ENCODE data around the gene TTC9B. TPM values are rescaled to one million over a fixed set of nuclear protein-coding genes. Genes with fewer than 3 reads are reported as not detected.

TTC9B gene
- total and polyA plus RNA-seq, 2 experiments from 2014 or later: 0.63 to 1.0 TPM

DNA sequence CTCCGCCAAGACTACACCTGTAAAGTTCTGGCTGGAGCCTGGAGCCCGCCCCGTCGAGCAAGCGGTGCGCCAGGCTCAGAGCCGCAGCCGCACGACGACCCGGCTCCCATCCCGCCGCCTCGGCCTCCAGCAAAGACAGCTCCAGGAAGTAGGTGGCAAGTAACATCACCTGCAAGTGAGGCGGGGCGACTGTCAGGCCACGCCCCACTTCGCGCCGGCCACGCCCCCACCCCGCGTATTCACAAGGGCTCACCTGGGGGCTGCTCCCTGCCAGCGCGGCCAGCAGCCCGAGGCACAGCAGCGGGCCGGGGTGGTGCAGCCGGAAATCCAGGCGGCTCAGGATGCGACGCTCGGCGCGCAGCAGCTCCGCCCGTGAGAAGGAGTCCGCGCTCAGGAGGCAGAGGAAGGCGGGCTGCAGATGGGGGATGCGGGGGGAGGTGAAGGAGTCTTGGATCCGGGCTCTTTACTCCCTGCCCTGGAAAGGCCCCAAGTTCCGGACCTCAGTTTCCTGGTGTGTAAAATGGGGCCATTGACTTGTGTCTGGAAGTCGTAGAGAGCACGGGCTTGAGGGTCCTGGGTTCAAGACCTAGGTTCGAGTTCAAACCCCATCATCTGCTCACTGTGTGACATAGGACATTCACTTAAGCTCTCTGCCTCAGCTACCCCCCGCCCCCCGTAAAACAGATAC lies 5.1 kb upstream of the TTC9B start:
- H3K4me3 ChIP-seq: peak overlapping the region; percentile 39; the same call in 1 of the 2 replicates
- Mint-ChIP-seq H3K4me3 (no peak overlapping the region), H3K27me3 (ENCODE audit: insufficient read depth, low read depth, poor library complexity) (peaks cover 46% of the 10 kb centered on the region), H3K4me1 (peaks cover 12% of the 10 kb centered on the region), H3K27ac (no peak overlapping the region), H3K9me3 (peaks cover 12% of the 10 kb centered on the region), H3K36me3 (ENCODE audit: low read depth) (peaks cover 5% of the 10 kb centered on the region)
- DNase-seq (ENCODE audit: low spot score): peak; percentile 87
- H3F3A ChIP-seq (replicated peaks; ENCODE audit: low read depth): peaks cover 8% of the 10 kb centered on the region
- ATAC-seq: peak; percentile 45
- H3K27ac ChIP-seq (ENCODE audit: low read depth): no peak overlapping the region
- H3K4me1 ChIP-seq (ENCODE audit: insufficient read depth): peaks cover 12% of the 10 kb centered on the region
- no peak for TF ChIP-seq EZH2 (IDR thresholded peaks at IDR 0.05; ENCODE audit: low read depth, unreplicated experiment)
- TF ChIP-seq, protein P1, sequence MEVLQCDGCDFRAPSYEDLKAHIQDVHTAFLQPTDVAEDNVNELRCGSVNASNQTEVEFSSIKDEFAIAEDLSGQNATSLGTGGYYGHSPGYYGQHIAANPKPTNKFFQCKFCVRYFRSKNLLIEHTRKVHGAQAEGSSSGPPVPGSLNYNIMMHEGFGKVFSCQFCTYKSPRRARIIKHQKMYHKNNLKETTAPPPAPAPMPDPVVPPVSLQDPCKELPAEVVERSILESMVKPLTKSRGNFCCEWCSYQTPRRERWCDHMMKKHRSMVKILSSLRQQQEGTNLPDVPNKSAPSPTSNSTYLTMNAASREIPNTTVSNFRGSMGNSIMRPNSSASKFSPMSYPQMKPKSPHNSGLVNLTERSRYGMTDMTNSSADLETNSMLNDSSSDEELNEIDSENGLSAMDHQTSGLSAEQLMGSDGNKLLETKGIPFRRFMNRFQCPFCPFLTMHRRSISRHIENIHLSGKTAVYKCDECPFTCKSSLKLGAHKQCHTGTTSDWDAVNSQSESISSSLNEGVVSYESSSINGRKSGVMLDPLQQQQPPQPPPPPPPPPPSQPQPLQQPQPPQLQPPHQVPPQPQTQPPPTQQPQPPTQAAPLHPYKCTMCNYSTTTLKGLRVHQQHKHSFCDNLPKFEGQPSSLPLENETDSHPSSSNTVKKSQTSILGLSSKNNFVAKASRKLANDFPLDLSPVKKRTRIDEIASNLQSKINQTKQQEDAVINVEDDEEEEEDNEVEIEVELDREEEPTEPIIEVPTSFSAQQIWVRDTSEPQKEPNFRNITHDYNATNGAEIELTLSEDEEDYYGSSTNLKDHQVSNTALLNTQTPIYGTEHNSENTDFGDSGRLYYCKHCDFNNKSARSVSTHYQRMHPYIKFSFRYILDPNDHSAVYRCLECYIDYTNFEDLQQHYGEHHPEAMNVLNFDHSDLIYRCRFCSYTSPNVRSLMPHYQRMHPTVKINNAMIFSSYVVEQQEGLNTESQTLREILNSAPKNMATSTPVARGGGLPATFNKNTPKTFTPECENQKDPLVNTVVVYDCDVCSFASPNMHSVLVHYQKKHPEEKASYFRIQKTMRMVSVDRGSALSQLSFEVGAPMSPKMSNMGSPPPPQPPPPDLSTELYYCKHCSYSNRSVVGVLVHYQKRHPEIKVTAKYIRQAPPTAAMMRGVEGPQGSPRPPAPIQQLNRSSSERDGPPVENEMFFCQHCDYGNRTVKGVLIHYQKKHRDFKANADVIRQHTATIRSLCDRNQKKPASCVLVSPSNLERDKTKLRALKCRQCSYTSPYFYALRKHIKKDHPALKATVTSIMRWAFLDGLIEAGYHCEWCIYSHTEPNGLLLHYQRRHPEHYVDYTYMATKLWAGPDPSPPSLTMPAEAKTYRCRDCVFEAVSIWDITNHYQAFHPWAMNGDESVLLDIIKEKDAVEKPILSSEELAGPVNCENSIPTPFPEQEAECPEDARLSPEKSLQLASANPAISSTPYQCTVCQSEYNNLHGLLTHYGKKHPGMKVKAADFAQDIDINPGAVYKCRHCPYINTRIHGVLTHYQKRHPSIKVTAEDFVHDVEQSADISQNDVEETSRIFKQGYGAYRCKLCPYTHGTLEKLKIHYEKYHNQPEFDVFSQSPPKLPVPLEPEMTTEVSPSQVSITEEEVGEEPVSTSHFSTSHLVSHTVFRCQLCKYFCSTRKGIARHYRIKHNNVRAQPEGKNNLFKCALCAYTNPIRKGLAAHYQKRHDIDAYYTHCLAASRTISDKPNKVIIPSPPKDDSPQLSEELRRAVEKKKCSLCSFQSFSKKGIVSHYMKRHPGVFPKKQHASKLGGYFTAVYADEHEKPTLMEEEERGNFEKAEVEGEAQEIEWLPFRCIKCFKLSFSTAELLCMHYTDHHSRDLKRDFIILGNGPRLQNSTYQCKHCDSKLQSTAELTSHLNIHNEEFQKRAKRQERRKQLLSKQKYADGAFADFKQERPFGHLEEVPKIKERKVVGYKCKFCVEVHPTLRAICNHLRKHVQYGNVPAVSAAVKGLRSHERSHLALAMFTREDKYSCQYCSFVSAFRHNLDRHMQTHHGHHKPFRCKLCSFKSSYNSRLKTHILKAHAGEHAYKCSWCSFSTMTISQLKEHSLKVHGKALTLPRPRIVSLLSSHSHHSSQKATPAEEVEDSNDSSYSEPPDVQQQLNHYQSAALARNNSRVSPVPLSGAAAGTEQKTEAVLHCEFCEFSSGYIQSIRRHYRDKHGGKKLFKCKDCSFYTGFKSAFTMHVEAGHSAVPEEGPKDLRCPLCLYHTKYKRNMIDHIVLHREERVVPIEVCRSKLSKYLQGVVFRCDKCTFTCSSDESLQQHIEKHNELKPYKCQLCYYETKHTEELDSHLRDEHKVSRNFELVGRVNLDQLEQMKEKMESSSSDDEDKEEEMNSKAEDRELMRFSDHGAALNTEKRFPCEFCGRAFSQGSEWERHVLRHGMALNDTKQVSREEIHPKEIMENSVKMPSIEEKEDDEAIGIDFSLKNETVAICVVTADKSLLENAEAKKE (CRISPR knock-in tag; IDR thresholded peaks at IDR 0.05): no peak
- TF ChIP-seq POLR2AphosphoS5 (IDR thresholded peaks at IDR 0.05; ENCODE audit: low read depth): peak; percentile 51
- TF ChIP-seq NANOG (IDR thresholded peaks at IDR 0.05; ENCODE audit: borderline replicate concordance): no peak
- H3K79me2 ChIP-seq (replicated peaks; ENCODE audit: insufficient read depth): no peaks in the 10 kb centered on the region
- no peak overlapping the region for H2AFZ ChIP-seq
- H3K27me3 ChIP-seq (ENCODE audit: insufficient read depth): peaks cover 41% of the 10 kb centered on the region
- peak overlapping the region; percentile 68 for H3K4me2 ChIP-seq
- no peaks in the 10 kb centered on the region for H3K9me2 ChIP-seq (ENCODE audit: insufficient read depth)
- H4K20me1 ChIP-seq (replicated peaks; ENCODE audit: insufficient read depth): no peaks in the 10 kb centered on the region
- no peaks in the 10 kb centered on the region for H3K36me3 ChIP-seq (ENCODE audit: insufficient read depth)
